ENCODE measurements around the gene SLC7A5.

The SLC7A5 gene

DNA sequence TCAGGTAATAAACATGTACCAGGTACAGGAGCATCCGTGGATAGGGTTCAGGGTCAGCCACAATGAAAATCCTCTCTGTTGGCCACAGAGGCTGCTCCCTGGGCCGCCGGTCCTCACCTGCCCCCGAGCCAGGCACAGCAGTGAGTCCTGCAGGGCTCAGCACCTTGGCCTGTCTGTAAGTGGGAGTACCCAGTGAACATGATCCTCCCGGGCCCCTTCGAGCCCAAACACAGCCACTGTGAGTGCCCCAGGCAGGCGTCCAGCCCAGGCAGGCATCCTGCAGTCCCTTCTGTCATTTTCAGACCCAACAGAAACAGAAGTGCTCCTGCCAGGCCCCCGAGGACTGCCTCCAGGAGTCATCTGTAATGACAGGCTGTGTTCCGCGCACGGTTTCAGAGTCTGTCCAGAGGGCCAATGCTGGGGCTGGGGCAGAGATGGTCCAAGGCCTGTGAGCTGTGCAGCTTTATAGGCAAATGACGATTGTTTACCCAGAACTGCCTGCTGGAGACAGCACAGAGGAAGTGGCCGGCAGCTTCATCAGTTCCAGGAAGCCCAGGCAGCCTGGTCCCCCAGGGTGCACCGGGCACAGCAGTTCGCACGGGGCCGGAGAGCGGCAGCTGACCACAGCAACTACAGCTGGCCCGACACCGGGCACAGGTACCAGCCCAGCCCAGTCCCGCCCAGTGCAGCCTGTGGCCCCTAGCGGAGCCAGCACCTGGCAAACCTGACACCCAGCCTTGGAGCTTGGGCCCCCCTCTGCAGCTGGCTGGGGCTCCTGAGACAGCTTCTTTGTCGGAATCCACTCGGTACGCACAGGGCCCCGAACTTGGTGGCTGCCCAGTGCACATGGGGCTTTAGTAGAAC lies 13.2 kb downstream of the SLC7A5 start:
- no peaks in the 10 kb centered on the region for H3K9me3 Mint-ChIP-seq
- ATAC-seq: peak; percentile 89
- H3K4me3 Mint-ChIP-seq: peak overlapping the region; percentile 84
- peak overlapping the region; percentile 92 for H3K27ac Mint-ChIP-seq
- H3K4me1 Mint-ChIP-seq: peaks cover 60% of the 10 kb centered on the region
- no peaks in the 10 kb centered on the region for H3K27me3 Mint-ChIP-seq
- H3K36me3 Mint-ChIP-seq: peaks cover 39% of the 10 kb centered on the region

DNA sequence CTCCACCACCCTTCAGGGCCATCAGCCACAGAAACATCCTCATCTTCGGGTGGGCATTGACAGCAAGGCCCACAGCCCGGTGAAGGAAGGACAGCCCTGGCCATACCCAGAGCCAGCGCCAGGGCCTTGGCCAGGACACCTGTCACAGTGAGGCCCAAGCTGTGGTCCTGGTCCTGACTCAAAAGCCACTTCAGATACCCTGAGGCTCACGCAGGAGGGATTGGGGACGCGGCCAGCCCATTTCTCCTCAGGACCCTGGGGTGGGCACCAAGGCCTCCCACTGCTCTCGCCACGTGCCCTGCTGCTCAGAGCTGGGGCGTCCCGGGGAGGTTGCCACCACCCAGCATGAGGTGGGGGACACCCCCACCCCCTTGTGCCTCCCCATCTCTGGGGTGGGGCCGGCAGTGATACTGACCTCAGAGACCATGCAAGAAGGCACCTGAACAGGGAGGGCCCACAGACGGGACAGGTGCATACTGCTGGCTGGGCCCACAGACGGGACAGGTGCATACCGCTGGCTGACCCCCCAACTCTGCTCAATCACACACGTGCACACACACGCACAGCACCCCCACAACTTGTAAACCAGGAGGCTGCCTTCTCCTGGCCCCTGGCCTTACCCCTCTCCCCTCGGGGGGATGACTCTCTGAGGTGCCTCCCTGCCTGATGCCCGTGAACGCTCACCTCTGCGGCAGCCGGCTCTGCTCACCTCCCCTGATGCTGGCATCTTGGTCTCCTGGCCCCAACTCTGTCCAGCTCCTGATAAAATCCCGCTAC lies 14.2 kb downstream of the SLC7A5 start:
- peaks cover 31% of the 10 kb centered on the region for H3K36me3 Mint-ChIP-seq
- no peaks in the 10 kb centered on the region for H3K27me3 Mint-ChIP-seq
- peak overlapping the region; percentile 92 for H3K27ac Mint-ChIP-seq
- no peaks in the 10 kb centered on the region for H3K9me3 Mint-ChIP-seq
- no peak overlapping the region for H3K4me3 Mint-ChIP-seq
- ATAC-seq: no peak
- peaks cover 60% of the 10 kb centered on the region for H3K4me1 Mint-ChIP-seq

GRCh38 chr16:87854053-87854906 lies 15.0 kb downstream of the SLC7A5 start:
- H3K4me1 Mint-ChIP-seq: peaks cover 61% of the 10 kb centered on the region
- peaks cover 27% of the 10 kb centered on the region for H3K36me3 Mint-ChIP-seq
- no peak for ATAC-seq
- H3K27me3 Mint-ChIP-seq: no peaks in the 10 kb centered on the region
- no peak overlapping the region for H3K4me3 Mint-ChIP-seq
- peak overlapping the region; percentile 92 for H3K27ac Mint-ChIP-seq
- H3K9me3 Mint-ChIP-seq: no peaks in the 10 kb centered on the region

GRCh38 chr16:87853411-87854052 lies 15.8 kb downstream of the SLC7A5 start:
- H3K9me3 Mint-ChIP-seq: no peaks in the 10 kb centered on the region
- no peaks in the 10 kb centered on the region for H3K27me3 Mint-ChIP-seq
- peak; percentile 77 for ATAC-seq
- peaks cover 34% of the 10 kb centered on the region for H3K36me3 Mint-ChIP-seq
- peaks cover 61% of the 10 kb centered on the region for H3K4me1 Mint-ChIP-seq
- peak overlapping the region; percentile 92 for H3K27ac Mint-ChIP-seq
- H3K4me3 Mint-ChIP-seq: peak overlapping the region; percentile 59

DNA sequence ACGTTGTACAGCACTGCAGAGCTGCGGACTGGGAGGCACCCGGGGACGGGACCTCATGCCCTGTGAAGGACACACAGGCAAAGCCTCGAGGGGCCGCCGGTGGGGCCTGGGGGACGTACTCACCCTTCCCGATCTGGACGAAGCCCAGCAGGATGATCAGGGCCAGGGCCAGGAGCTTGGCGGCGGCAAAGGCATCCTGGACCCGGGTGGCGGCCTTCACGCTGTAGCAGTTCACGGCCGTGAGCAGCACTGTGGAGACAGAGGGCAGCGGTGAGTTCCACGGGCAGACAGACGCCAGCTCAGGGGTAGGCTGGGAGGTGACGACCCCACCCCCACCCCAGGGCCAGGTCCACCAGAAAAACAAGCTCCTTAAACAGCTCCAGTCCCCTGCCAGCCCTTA lies 17.7 kb downstream of the SLC7A5 start:
- Mint-ChIP-seq H3K27ac (no peak overlapping the region), H3K27me3 (no peaks in the 10 kb centered on the region), H3K4me3 (no peak overlapping the region), H3K9me3 (no peaks in the 10 kb centered on the region), H3K4me1 (peaks cover 48% of the 10 kb centered on the region), H3K36me3 (peaks cover 29% of the 10 kb centered on the region)
- no peak for ATAC-seq

DNA sequence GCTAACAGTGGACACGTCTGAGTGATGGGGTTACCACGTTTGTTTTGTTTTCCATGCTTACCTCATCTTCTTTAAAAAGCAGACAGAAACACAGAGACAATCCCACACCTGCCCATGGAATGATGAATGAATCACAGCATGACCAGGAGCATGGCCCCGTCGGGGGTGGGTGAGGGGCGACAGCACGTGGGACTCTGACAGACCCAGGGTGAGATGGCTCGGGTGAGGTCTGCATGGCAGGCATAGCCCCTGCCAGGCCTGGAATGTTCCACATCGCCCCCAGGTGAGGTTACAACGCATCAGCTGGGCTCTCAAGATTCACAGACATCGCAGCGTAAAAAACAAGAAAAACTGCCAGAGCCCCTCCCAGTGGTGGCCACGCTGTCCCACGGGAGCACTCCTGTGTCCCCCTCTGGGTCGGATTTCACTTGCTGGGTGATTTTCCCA lies 18.1 kb downstream of the SLC7A5 start:
- H3K27me3 Mint-ChIP-seq: no peaks in the 10 kb centered on the region
- peak overlapping the region; percentile 32 for H3K27ac Mint-ChIP-seq
- ATAC-seq: no peak
- H3K4me1 Mint-ChIP-seq: peaks cover 44% of the 10 kb centered on the region
- H3K36me3 Mint-ChIP-seq: peaks cover 29% of the 10 kb centered on the region
- no peaks in the 10 kb centered on the region for H3K9me3 Mint-ChIP-seq
- H3K4me3 Mint-ChIP-seq: no peak overlapping the region

GRCh38 chr16:87850009-87851006 lies 19.0 kb downstream of the SLC7A5 start:
- H3K9me3 Mint-ChIP-seq: no peaks in the 10 kb centered on the region
- peaks cover 22% of the 10 kb centered on the region for H3K36me3 Mint-ChIP-seq
- H3K4me3 Mint-ChIP-seq: no peak overlapping the region

GRCh38 chr16:87849419-87850008 lies 19.8 kb downstream of the SLC7A5 start:
- Mint-ChIP-seq H3K36me3 (peaks cover 25% of the 10 kb centered on the region), H3K9me3 (no peaks in the 10 kb centered on the region), H3K4me1 (peaks cover 36% of the 10 kb centered on the region), H3K4me3 (no peak overlapping the region), H3K27me3 (no peaks in the 10 kb centered on the region), H3K27ac (no peak overlapping the region)
- no peak for ATAC-seq

More at GRCh38 chr16:87850009-87851006, 19.0 kb downstream of the SLC7A5 start:
- Mint-ChIP-seq H3K27me3 (no peaks in the 10 kb centered on the region), H3K4me1 (peaks cover 36% of the 10 kb centered on the region), H3K27ac (peak overlapping the region; percentile 32)
- ATAC-seq: peak; percentile 64

DNA sequence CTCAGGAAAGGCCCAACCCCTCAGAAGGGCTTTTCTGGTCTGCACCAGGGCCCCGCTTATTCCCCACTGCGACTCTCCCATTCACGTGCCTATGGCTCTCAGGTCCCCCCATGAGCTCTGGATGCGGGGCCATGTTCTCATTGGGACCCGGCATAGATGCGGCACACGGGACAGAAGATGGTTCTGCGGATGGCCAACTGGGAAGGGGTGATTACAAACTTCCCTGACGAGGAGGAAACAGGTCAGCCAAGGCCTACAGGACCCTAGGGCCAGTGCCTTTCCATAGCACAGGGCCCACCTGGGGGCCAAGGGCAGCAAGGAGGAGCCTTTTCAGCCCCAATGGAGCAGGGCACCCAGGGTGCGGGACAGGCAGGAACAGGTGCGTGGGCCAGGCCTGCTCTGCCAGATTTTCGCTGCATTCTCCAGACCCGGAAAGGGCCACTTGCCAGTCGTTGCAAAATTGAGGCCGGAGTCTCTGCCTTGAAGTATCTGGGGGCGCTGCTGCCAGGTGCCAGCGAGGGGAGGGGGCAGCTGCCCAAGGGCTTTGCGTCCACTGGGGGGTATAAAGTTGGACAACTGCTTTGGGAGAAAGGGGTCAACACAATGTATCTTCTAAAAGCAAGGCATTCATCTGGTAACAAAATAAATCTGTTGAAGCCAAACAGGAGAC lies 20.5 kb downstream of the SLC7A5 start:
- Mint-ChIP-seq H3K27me3 (no peaks in the 10 kb centered on the region), H3K4me3 (no peak overlapping the region), H3K9me3 (no peaks in the 10 kb centered on the region), H3K36me3 (peaks cover 27% of the 10 kb centered on the region), H3K4me1 (peaks cover 35% of the 10 kb centered on the region), H3K27ac (no peak overlapping the region)
- no peak for ATAC-seq

DNA sequence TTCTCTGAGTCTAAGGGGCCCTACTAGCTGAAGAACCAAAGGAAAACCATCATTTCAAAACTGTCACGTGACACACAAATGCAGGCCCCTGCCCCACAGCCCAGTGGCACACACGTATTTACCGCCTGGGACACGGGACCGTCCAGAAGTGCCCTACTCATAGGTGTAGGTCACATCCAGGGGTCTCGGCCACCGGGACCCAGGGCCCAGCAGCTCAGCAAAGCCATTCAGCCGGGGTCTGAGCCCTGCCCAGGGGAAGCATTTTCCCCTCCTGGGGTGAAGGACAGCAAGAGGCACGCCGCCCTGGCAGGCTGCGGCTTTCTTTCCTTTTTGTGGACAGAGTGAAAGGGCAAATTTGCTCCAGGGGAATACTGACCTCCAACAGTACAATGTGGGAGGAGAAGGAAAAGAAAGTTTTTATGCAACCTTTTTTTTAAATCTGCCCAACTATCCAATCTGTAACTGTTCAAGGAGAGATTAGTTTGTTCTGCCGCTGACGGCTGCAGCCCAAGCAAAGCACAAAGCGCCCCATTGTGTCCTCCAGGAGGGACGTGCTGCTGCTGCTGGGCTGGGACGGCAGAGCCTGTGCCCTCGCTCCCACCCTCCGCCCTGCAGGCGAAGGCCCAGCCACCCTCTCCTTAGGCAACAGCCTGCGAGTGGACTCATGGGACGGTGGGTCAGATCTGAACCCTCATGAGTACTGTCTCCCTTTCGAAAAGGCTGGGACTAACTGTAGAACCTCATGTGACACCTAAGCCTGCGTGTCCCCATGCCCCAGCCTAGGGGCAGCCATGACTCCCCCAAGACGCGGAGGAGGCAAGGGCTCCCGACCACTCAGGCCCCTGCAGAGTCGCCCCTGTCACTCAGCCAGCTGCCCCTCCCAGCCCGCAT lies 21.3 kb downstream of the SLC7A5 start:
- Mint-ChIP-seq H3K27ac (no peak overlapping the region), H3K4me1 (peaks cover 36% of the 10 kb centered on the region), H3K9me3 (no peaks in the 10 kb centered on the region), H3K36me3 (peaks cover 32% of the 10 kb centered on the region), H3K4me3 (no peak overlapping the region), H3K27me3 (no peaks in the 10 kb centered on the region)
- no peak for ATAC-seq

DNA sequence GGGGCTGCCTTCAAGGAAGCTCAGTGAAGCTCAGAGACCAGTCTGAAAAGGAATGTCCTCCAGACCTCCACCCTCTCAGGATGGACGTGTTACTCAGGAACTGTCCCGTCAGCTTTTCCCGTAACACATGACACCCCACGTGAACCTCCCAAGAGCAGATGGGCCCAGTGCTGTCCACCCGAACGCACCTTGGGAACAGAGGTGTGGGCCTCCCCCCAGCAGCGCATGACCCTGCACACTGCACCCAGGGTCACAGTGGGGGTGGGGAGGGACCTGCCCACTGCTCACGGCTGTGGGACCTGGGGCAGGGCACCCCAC lies 21.9 kb downstream of the SLC7A5 start:
- Mint-ChIP-seq H3K27ac (no peak overlapping the region), H3K4me3 (no peak overlapping the region), H3K9me3 (no peaks in the 10 kb centered on the region), H3K4me1 (peaks cover 35% of the 10 kb centered on the region), H3K36me3 (peaks cover 27% of the 10 kb centered on the region), H3K27me3 (no peaks in the 10 kb centered on the region)
- ATAC-seq: no peak

DNA sequence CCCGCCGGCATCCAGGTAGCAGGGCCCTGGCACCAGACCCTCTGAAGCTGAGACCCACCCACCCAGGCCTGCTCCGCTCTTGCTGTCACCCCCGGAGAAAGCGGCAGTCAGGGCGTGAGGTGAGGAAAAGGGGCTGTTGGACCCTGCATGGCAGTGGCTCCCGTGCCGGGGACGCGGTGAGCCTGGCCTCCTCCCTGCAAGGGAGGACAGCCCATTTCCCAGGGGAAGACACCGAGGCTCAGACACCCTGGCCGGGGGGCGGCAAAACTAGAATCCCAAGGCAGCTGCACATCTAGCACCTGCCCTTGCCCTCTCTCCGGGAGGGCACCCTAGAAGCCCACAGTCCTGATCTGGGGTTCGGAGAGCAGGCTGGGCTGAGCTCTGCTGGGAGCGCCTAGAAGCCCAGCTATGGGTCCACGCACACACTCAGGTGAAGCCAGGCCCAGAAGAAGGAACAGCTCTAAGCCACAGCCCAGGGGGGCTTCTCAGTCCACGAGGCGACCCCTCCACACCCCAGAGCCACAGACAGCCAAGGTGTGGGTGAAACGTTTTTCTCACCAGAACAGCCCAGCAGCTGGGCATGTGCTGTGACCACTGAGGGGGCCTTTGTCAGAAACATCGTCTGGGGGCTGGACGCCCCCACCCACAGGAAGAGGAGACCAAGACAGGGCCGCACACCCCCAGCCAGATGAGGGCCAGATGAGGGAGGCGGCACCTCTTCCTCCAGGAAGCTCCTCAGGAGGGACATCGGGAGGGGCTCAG lies 22.4 kb downstream of the SLC7A5 start:
- Mint-ChIP-seq H3K27me3 (no peaks in the 10 kb centered on the region), H3K9me3 (no peaks in the 10 kb centered on the region), H3K4me3 (no peak overlapping the region), H3K36me3 (peaks cover 27% of the 10 kb centered on the region), H3K27ac (no peak overlapping the region), H3K4me1 (peaks cover 35% of the 10 kb centered on the region)
- no peak for ATAC-seq

All from stimulated activated memory B cell treated with anti-CD40 and anti-IgM and Interleukin-4, amounts not matched to agents 10 μg/mL and 1 μg/mL and 100 μg/mL, for 72 hours (primary cell).